HepG2 (cell line): ENCODE results near the gene AP3D1. TPM values are rescaled to one million over a fixed set of nuclear protein-coding genes. Genes with fewer than 3 reads are reported as not detected.

Experiments
- FOXK1 ChIP-seq: sonication (generic); formaldehyde crosslinking; IDR thresholded peaks from 2 replicates; pipeline ENCODE4 v1.4.0; 2020; ENCODE audit warnings: low read depth, missing genetic modification reagents, borderline replicate concordance
- GTF2F1 ChIP-seq: fragments of 150-350 bp; IDR thresholded peaks from 2 replicates; pipeline ENCODE4 v1.6.1; 2014; ENCODE audit warnings: low read length
- KLF11 ChIP-seq: IDR thresholded peaks from 2 replicates; pipeline ENCODE4 v1.6.1; 2016; ENCODE audit warnings: missing compliant biosample characterization
- POLR2AphosphoS5 ChIP-seq: IDR thresholded peaks from 2 replicates; pipeline ENCODE4 v1.6.1; 2012; ENCODE audit warnings: low read depth, low read length
- SIN3A ChIP-seq: IDR thresholded peaks from 2 replicates; pipeline ENCODE4 v1.6.1; 2011; ENCODE audit warnings: low read depth, mild to moderate bottlenecking, control low read depth, low read length, borderline replicate concordance
- ZNF274 ChIP-seq: sonication (generic); formaldehyde crosslinking; IDR thresholded peaks from 2 replicates; pipeline ENCODE4 v1.5.1; 2020; ENCODE audit warnings: mild to moderate bottlenecking, missing genetic modification reagents
- ZNF546 ChIP-seq: sonication (generic); formaldehyde crosslinking; conservative IDR thresholded peaks from 2 replicates; pipeline ENCODE4 v1.8.1; 2023; ENCODE audit warnings: mild to moderate bottlenecking, missing genetic modification reagents
- ZNF746 ChIP-seq: sonication (generic); formaldehyde crosslinking; IDR thresholded peaks from 2 replicates; pipeline ENCODE4 v1.8.0; 2022; ENCODE audit warnings: mild to moderate bottlenecking, missing genetic modification reagents
- ZNF773 ChIP-seq: sonication (generic); formaldehyde crosslinking; IDR thresholded peaks from 2 replicates; pipeline ENCODE4 v1.4.0; 2020; ENCODE audit warnings: missing genetic modification reagents, borderline replicate concordance
- polyA plus RNA-seq, 8 experiments: library from polyadenylated mRNA; depleted of rRNA in 3 of 8; stranded (reverse) in 7 of 8; unstranded in 1 of 8; fragments of >200 nt; fragmentation: Illumina TruSeq in 4 of 8; extraction: Trizol in 4 of 8; gene quantifications; 2 replicates each; pipeline versions ENCODE4 v1.2.1 to v1.2.3, GENCODE V29; 2011 to 2016; ENCODE audit warnings: low read depth in 4 of 8, missing spikeins in 1 of 8, mixed read lengths in 1 of 8; ENCODE audit not compliant: insufficient read depth in 1 of 8
- total RNA-seq, 5 experiments: library from RNA; depleted of rRNA; stranded (reverse); fragments of >200 nt; fragmentation: Illumina TruSeq; extraction: Trizol; gene quantifications; 2 replicates each; pipeline ENCODE4 v1.2.3, GENCODE V29; 2016; ENCODE audit warnings: low read depth in 1 of 5
- TF ChIP-seq, protein P1 (sequence below): IDR thresholded peaks from 2 replicates; pipeline ENCODE4 v1.6.1; 2016; ENCODE audit warnings: low read depth, missing genetic modification reagents, missing compliant biosample characterization
- TF ChIP-seq, protein P2 (sequence below): sonication (generic); formaldehyde crosslinking; IDR thresholded peaks from 2 replicates; pipeline ENCODE4 v1.5.0; 2020; ENCODE audit warnings: mild to moderate bottlenecking, missing genetic modification reagents
- TF ChIP-seq, protein P3 (sequence below): sonication (generic); formaldehyde crosslinking; IDR thresholded peaks from 2 replicates; pipeline ENCODE4 v1.4.0; 2020; ENCODE audit warnings: missing genetic modification reagents, mild to moderate bottlenecking, borderline replicate concordance
- TF ChIP-seq, protein P4 (sequence below): sonication (generic); formaldehyde crosslinking; IDR thresholded peaks from 2 replicates; pipeline ENCODE4 v1.5.0; 2020; ENCODE audit warnings: mild to moderate bottlenecking, missing genetic modification reagents, borderline replicate concordance

AP3D1 gene
- total and polyA plus RNA-seq, 2 of the 13 experiments (the other 11 are each of a cell fraction or from before 2014, with no cell fraction given): 68.0 to 82.6 TPM

DNA sequence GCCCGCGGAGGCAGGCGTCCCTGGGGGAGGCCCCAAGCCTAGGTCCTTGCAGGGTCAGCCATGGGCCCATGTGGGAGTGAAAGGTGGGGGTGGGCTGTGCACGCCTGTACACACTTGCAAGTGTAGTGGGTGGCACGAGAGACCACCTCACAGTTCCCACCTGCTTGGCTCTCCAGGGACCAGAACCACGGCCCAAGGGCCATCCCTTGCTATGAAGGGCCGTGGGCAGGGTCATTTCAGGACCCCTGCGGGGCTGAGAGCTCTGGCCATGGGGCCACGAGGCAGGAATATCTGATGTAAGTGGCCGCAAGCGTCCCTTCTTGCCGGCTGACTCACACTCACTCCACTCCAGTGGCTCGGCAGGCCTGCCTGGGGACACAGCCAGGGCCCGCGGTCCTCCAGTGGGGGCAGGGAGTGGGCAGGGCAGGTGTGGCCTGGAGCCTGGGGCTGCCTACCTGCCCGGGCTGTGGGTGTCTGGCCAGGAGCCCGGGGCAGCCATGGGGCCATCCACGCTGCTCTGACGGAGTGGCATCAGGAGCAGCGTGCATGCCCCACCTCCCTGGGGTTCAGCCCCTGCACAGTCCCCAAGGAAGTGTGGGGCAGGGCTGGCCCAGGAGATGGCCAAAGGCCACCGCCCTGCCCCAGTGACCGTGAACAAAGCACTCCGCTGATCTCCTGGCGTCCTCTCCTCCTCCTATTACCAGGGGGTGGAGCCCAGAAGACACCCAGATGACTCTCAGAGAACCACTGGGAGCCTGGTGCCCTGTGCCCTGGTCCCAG is 91.8 kb downstream of the AP3D1 start (continued):
- TF ChIP-seq, protein P1, sequence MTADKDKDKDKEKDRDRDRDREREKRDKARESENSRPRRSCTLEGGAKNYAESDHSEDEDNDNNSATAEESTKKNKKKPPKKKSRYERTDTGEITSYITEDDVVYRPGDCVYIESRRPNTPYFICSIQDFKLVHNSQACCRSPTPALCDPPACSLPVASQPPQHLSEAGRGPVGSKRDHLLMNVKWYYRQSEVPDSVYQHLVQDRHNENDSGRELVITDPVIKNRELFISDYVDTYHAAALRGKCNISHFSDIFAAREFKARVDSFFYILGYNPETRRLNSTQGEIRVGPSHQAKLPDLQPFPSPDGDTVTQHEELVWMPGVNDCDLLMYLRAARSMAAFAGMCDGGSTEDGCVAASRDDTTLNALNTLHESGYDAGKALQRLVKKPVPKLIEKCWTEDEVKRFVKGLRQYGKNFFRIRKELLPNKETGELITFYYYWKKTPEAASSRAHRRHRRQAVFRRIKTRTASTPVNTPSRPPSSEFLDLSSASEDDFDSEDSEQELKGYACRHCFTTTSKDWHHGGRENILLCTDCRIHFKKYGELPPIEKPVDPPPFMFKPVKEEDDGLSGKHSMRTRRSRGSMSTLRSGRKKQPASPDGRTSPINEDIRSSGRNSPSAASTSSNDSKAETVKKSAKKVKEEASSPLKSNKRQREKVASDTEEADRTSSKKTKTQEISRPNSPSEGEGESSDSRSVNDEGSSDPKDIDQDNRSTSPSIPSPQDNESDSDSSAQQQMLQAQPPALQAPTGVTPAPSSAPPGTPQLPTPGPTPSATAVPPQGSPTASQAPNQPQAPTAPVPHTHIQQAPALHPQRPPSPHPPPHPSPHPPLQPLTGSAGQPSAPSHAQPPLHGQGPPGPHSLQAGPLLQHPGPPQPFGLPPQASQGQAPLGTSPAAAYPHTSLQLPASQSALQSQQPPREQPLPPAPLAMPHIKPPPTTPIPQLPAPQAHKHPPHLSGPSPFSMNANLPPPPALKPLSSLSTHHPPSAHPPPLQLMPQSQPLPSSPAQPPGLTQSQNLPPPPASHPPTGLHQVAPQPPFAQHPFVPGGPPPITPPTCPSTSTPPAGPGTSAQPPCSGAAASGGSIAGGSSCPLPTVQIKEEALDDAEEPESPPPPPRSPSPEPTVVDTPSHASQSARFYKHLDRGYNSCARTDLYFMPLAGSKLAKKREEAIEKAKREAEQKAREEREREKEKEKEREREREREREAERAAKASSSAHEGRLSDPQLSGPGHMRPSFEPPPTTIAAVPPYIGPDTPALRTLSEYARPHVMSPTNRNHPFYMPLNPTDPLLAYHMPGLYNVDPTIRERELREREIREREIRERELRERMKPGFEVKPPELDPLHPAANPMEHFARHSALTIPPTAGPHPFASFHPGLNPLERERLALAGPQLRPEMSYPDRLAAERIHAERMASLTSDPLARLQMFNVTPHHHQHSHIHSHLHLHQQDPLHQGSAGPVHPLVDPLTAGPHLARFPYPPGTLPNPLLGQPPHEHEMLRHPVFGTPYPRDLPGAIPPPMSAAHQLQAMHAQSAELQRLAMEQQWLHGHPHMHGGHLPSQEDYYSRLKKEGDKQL: peak; percentile 54; the same call in 1 of the 2 replicates
- no peak for TF ChIP-seq KLF11 (CRISPR knock-in tag)
- TF ChIP-seq, protein P2, sequence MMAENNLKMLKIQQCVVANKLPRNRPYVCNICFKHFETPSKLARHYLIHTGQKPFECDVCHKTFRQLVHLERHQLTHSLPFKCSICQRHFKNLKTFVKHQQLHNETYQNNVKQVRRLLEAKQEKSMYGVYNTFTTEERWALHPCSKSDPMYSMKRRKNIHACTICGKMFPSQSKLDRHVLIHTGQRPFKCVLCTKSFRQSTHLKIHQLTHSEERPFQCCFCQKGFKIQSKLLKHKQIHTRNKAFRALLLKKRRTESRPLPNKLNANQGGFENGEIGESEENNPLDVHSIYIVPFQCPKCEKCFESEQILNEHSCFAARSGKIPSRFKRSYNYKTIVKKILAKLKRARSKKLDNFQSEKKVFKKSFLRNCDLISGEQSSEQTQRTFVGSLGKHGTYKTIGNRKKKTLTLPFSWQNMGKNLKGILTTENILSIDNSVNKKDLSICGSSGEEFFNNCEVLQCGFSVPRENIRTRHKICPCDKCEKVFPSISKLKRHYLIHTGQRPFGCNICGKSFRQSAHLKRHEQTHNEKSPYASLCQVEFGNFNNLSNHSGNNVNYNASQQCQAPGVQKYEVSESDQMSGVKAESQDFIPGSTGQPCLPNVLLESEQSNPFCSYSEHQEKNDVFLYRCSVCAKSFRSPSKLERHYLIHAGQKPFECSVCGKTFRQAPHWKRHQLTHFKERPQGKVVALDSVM (CRISPR knock-in tag): no peak
- TF ChIP-seq SIN3A: peak; percentile 33; the same call in 1 of the 2 replicates
- TF ChIP-seq, protein P3, sequence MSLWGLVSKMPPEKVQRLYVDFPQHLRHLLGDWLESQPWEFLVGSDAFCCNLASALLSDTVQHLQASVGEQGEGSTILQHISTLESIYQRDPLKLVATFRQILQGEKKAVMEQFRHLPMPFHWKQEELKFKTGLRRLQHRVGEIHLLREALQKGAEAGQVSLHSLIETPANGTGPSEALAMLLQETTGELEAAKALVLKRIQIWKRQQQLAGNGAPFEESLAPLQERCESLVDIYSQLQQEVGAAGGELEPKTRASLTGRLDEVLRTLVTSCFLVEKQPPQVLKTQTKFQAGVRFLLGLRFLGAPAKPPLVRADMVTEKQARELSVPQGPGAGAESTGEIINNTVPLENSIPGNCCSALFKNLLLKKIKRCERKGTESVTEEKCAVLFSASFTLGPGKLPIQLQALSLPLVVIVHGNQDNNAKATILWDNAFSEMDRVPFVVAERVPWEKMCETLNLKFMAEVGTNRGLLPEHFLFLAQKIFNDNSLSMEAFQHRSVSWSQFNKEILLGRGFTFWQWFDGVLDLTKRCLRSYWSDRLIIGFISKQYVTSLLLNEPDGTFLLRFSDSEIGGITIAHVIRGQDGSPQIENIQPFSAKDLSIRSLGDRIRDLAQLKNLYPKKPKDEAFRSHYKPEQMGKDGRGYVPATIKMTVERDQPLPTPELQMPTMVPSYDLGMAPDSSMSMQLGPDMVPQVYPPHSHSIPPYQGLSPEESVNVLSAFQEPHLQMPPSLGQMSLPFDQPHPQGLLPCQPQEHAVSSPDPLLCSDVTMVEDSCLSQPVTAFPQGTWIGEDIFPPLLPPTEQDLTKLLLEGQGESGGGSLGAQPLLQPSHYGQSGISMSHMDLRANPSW (CRISPR knock-in tag): no peak
- TF ChIP-seq, protein P4, sequence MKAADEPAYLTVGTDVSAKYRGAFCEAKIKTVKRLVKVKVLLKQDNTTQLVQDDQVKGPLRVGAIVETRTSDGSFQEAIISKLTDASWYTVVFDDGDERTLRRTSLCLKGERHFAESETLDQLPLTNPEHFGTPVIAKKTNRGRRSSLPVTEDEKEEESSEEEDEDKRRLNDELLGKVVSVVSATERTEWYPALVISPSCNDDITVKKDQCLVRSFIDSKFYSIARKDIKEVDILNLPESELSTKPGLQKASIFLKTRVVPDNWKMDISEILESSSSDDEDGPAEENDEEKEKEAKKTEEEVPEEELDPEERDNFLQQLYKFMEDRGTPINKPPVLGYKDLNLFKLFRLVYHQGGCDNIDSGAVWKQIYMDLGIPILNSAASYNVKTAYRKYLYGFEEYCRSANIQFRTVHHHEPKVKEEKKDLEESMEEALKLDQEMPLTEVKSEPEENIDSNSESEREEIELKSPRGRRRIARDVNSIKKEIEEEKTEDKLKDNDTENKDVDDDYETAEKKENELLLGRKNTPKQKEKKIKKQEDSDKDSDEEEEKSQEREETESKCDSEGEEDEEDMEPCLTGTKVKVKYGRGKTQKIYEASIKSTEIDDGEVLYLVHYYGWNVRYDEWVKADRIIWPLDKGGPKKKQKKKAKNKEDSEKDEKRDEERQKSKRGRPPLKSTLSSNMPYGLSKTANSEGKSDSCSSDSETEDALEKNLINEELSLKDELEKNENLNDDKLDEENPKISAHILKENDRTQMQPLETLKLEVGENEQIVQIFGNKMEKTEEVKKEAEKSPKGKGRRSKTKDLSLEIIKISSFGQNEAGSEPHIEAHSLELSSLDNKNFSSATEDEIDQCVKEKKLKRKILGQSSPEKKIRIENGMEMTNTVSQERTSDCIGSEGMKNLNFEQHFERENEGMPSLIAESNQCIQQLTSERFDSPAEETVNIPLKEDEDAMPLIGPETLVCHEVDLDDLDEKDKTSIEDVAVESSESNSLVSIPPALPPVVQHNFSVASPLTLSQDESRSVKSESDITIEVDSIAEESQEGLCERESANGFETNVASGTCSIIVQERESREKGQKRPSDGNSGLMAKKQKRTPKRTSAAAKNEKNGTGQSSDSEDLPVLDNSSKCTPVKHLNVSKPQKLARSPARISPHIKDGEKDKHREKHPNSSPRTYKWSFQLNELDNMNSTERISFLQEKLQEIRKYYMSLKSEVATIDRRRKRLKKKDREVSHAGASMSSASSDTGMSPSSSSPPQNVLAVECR (CRISPR knock-in tag): peak; percentile 90
- TF ChIP-seq FOXK1 (CRISPR knock-in tag): no peak; the same call in 1 of the 2 replicates
- TF ChIP-seq GTF2F1: no peak
- peak; percentile 83 for TF ChIP-seq POLR2AphosphoS5
- TF ChIP-seq ZNF546: no peak
- peak; percentile 49; the same call in 1 of the 2 replicates for TF ChIP-seq ZNF746 (CRISPR knock-in tag)
- TF ChIP-seq ZNF773 (CRISPR knock-in tag): no peak
- no peak for TF ChIP-seq ZNF274 (CRISPR knock-in tag)
